HEK293T (cell line): ENCODE results near the gene KDM4C.

Experiments
- CTCF ChIA-PET: fragments of 350-600 bp; formaldehyde crosslinking; extraction: SDS; loops from one replicate; lab custom pipeline; 2021; ENCODE audit warnings: antibody characterized with exemption, inconsistent platforms; lab: Yijun Ruan, JAX
- POLR2A ChIA-PET: fragments of 350-600 bp; formaldehyde crosslinking; extraction: SDS; loops from one replicate; lab custom pipeline; 2020; ENCODE audit warnings: antibody characterized with exemption, inconsistent platforms; lab: Yijun Ruan, JAX
- DNase-seq: peaks from one replicate; pipeline ENCODE4 v3.0.0; 2012; ENCODE audit warnings: mixed read lengths; ENCODE audit errors: extremely low spot score
- ARNT ChIP-seq: fragments of 450-650 bp; IDR thresholded peaks from 2 replicates; pipeline ENCODE4 v1.6.1; 2017; ENCODE audit warnings: mild to moderate bottlenecking
- BHLHE40 ChIP-seq: fragments of 450-650 bp; IDR thresholded peaks from 2 replicates; pipeline ENCODE4 v1.6.1; 2016; ENCODE audit warnings: mild to moderate bottlenecking, moderate library complexity, borderline replicate concordance
- CTBP1 ChIP-seq: fragments of 450-650 bp; IDR thresholded peaks from 2 replicates; pipeline ENCODE4 v1.6.1; 2016; ENCODE audit warnings: borderline replicate concordance
- ELF4 ChIP-seq: fragments of 450-650 bp; IDR thresholded peaks from 2 replicates; pipeline ENCODE4 v1.6.1; 2017; ENCODE audit warnings: antibody characterized with exemption
- FOXA1 ChIP-seq: fragments of 450-650 bp; IDR thresholded peaks from 2 replicates; pipeline ENCODE4 v1.6.1; 2016; ENCODE audit warnings: mild to moderate bottlenecking
- FOXK2 ChIP-seq: fragments of 450-650 bp; IDR thresholded peaks from 2 replicates; pipeline ENCODE4 v1.6.1; 2016; ENCODE audit warnings: mild to moderate bottlenecking
- FOXM1 ChIP-seq: fragments of 450-650 bp; IDR thresholded peaks from 2 replicates; pipeline ENCODE4 v1.6.1; 2017; ENCODE audit warnings: mild to moderate bottlenecking, borderline replicate concordance
- HDGF ChIP-seq: fragments of 450-650 bp; IDR thresholded peaks from 2 replicates; pipeline ENCODE4 v1.6.1; 2017; ENCODE audit warnings: antibody characterized with exemption, borderline replicate concordance
- L3MBTL2 ChIP-seq: fragments of 450-650 bp; conservative IDR thresholded peaks from 2 replicates; pipeline ENCODE4 v1.6.1; 2016; ENCODE audit warnings: mild to moderate bottlenecking
- LEF1 ChIP-seq: fragments of 450-650 bp; IDR thresholded peaks from 2 replicates; pipeline ENCODE4 v1.6.1; 2017; ENCODE audit warnings: mild to moderate bottlenecking, borderline replicate concordance
- NFRKB ChIP-seq: fragments of 450-650 bp; IDR thresholded peaks from 2 replicates; pipeline ENCODE4 v1.6.1; 2016; ENCODE audit warnings: mild to moderate bottlenecking, moderate library complexity
- SP1 ChIP-seq: fragments of 450-650 bp; IDR thresholded peaks from 2 replicates; pipeline ENCODE4 v1.6.1; 2017
- SUZ12 ChIP-seq: fragments of 450-650 bp; IDR thresholded peaks from 2 replicates; pipeline ENCODE4 v1.6.1; 2016; ENCODE audit warnings: mild to moderate bottlenecking
- TARDBP ChIP-seq: fragments of 450-650 bp; IDR thresholded peaks from 2 replicates; pipeline ENCODE4 v1.6.1; 2016
- ZNF384 ChIP-seq: fragments of 450-650 bp; IDR thresholded peaks from 2 replicates; pipeline ENCODE4 v1.6.1; 2016
- TF ChIP-seq, protein P1 (sequence below): fragments of 450-650 bp; IDR thresholded peaks from 2 replicates; pipeline ENCODE4 v1.6.1; 2016

The KDM4C gene

DNA sequence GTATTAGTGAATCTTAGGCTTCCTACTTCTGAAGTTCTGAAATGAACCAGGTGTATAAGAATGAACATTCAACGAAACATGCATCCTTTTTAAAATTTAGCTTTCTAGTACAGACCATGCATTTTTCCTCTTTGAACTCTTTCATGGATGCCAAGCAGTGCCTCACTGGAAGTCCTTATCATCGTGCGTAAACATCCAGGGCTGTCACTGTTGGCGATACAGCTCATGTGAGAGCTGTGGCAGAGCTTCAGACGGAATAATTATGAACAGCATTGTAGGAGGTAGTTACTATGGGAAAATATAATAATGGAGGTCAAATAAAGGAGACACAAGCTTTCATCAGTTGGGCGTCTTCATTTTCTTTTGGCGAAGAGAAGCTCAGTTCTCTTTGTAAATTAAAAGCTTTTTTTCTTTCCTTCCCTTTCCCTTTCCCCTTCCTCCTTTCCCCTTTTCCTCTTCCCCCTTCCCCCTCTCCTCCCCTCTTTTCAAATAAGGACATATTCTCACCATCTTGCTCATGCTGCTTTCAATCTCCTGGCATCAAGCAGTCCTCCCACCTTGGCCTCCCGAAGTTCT lies 167.3 kb downstream of the KDM4C start:
- CTCF ChIA-PET = no interaction called here
- no peak for DNase-seq

DNA sequence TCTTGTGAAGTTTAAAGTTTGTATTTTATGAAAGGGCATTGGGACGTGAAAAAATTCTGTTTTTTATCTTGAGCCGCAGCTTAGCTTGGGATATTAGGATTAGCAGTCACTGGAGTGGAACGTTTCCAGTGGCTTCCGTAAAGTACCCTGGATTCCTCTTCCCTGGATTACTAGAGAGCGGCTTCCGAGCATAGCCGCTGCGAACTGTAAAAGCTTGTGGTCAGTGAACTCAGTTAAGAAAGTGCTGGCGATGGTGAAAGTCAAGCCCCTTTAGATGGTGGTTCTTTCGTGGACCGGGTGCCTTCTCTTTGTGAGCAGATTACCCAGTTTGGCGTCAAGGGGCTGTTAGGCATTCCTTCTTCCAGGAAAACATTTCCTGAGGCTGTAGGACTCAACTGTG lies 168.1 kb downstream of the KDM4C start:
- TF ChIP-seq, protein P1, sequence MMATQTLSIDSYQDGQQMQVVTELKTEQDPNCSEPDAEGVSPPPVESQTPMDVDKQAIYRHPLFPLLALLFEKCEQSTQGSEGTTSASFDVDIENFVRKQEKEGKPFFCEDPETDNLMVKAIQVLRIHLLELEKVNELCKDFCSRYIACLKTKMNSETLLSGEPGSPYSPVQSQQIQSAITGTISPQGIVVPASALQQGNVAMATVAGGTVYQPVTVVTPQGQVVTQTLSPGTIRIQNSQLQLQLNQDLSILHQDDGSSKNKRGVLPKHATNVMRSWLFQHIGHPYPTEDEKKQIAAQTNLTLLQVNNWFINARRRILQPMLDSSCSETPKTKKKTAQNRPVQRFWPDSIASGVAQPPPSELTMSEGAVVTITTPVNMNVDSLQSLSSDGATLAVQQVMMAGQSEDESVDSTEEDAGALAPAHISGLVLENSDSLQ = no peak
- no peak for TF ChIP-seq SUZ12
- no peak for TF ChIP-seq ARNT
- no peak for TF ChIP-seq HDGF
- TF ChIP-seq BHLHE40 = no peak
- no peak for TF ChIP-seq TARDBP
- TF ChIP-seq FOXA1 = no peak
- POLR2A ChIA-PET = no interaction called here
- CTCF ChIA-PET = no interaction called here

More for the DNA sequence above, 167.3 kb downstream of the KDM4C start:
- no peak for TF ChIP-seq FOXM1
- no peak for TF ChIP-seq BHLHE40
- TF ChIP-seq NFRKB = no peak
- TF ChIP-seq, protein P1 = no peak
- no peak for TF ChIP-seq SP1
- TF ChIP-seq ZNF384 = no peak
- TF ChIP-seq L3MBTL2 = no peak
- no peak for TF ChIP-seq ARNT
- TF ChIP-seq CTBP1 = no peak
- TF ChIP-seq HDGF = no peak
- POLR2A ChIA-PET = no interaction called here

DNA sequence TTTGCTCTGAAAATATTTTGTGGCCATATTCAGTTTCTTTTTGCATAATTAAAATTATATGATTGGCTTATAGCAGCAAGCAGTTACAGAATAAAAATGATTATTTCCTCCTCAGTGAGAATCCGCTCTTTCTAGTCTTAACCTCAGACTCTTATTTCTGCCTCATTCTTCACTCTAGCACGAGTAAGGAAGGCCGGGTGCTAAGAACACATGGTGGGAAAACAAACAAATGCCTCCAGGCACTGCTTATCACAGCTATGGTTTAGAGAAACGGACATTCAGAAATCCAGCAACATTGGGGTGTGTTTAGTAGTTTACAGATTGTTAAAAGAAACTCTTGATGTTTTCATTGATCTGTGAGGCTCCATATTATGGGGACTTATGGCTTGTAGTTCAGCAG lies 168.7 kb downstream of the KDM4C start:
- ChIA-PET CTCF (no interaction called here), POLR2A (no interaction called here)
- no peak for DNase-seq
- no peak for TF ChIP-seq ZNF384
- no peak for TF ChIP-seq HDGF
- TF ChIP-seq NFRKB = no peak

More for the DNA sequence above, 168.1 kb downstream of the KDM4C start:
- no peak for DNase-seq

DNA sequence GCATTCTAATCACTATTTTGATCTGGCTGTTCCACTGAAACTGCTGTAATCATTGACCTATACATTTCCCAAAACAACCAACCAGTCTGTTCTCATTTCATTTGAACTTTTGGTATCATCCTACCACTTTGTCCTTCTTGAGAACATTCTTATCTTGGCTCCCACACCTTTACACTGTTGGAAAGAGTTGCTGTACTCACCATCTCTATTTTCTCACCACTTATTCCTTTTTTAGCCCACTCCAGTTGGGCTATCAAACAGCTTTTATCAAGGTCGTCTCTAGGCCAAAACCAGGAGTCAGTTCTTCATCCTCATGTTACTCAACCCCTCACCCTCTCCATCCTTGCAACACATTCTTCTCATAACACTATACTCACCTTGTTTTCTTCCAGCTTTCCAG lies 170.1 kb downstream of the KDM4C start:
- no peak for TF ChIP-seq L3MBTL2
- DNase-seq = no peak
- CTCF ChIA-PET = no interaction called here
- POLR2A ChIA-PET = no interaction called here

DNA sequence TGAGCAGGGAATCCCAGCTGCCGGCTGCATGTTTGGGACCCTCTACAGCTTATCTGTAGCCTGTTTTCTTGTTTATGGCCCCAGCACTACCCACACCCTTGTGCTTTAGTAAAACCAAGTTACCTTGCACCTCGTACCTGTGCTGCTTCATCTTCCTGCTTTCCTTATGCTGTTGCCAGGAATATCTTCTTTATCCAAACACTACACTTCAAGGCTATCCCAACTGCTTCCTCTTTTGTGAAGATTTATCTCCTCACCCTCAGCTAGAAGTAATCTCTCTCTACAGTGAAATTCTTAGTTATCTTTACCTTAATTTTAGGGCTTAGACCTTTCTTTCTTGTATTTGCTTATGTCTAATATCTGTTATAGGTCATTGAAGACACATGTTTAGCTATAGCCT lies 171.1 kb downstream of the KDM4C start:
- POLR2A ChIA-PET = no interaction called here
- no peak for TF ChIP-seq TARDBP
- TF ChIP-seq ZNF384 = no peak
- no peak for TF ChIP-seq ELF4
- no peak for TF ChIP-seq FOXM1
- TF ChIP-seq L3MBTL2 = no peak
- TF ChIP-seq SUZ12 = no peak
- TF ChIP-seq FOXA1 = no peak
- TF ChIP-seq, protein P1 = no peak
- no peak for TF ChIP-seq NFRKB
- no peak for TF ChIP-seq SP1
- no peak for TF ChIP-seq LEF1
- TF ChIP-seq HDGF = no peak
- TF ChIP-seq BHLHE40 = no peak
- TF ChIP-seq CTBP1 = no peak
- TF ChIP-seq ARNT = no peak
- TF ChIP-seq FOXK2 = no peak
- CTCF ChIA-PET = no interaction called here
- DNase-seq = no peak

DNA sequence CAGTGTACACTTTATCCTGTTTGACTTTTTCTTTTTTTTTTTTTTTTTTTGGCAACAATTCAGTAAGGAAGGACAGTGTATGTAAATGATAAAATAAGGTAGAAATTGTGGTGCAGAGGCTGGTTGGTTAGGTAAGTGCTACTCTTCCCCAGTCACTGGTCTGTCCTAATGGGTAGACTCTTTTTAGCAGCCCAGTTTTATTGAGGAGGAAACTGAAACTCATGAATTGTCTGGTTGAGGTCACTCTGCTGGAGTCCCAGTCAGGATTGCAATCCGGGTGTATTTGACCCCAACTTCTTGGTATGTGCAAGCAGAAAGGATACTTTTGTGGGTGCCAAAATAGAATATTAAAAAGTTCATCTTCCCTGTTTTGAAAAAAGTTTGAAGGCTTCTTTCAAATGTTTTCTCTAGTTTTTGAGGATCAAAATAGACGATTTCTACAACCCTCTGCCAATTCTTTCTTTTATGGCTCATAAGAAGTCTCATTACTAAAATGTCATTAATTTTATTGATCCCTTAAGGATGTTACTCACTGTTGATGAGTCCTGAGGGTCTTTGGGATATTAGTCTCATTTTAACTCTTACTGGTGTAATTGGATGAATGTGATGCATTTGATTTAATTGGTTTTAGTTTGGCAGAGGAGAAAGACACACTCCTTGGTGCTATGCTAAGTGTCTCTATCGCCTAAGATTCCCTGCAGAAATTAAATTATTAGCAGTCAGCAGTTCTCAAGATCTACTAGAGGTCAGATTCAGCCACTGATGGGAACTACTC lies 171.9 kb downstream of the KDM4C start:
- TF ChIP-seq NFRKB (no peak), SUZ12 (no peak), CTBP1 (no peak), BHLHE40 (no peak), LEF1 (no peak), HDGF (no peak), FOXA1 (no peak), TARDBP (no peak), ARNT (no peak), L3MBTL2 (no peak), ELF4 (no peak), SP1 (no peak), ZNF384 (no peak), FOXK2 (no peak), FOXM1 (no peak)
- TF ChIP-seq, protein P1 = no peak
- CTCF ChIA-PET = no interaction called here
- POLR2A ChIA-PET = no interaction called here
- DNase-seq = no peak
